ENCODE data around the gene SELENOM.

- TF ChIP-seq CTCF (IDR thresholded peaks at IDR 0.05; ENCODE audit: low read length) (no peak), EZH2 (IDR thresholded peaks at IDR 0.05; ENCODE audit: borderline replicate concordance, low read length) (no peak)
Measured at GRCh38 chr22:31141551-31141950, 34.2 kb upstream of the SELENOM start.
